C4-2B (cell line): ENCODE data around the gene POLD1.

Source experiments
- H3K27ac ChIP-seq: fragments of 450-650 bp; 2 replicates; pipeline ENCODE4 v1.5.1; 2017
- CTCF ChIP-seq: fragments of 450-650 bp; conservative IDR thresholded peaks from 2 replicates; pipeline ENCODE4 v1.5.1; 2017; ENCODE audit warnings: mild to moderate bottlenecking
- ZFX ChIP-seq: fragments of 450-650 bp; IDR thresholded peaks from 2 replicates; pipeline ENCODE4 v1.6.1; 2017

The POLD1 gene

GRCh38 chr19:50414864-50415660 is 30.9 kb downstream of the POLD1 start:
- H3K27ac ChIP-seq, result no peak overlapping the region
- TF ChIP-seq ZFX (no peak), CTCF (peak; percentile 87)

GRCh38 chr19:50415661-50416033 is 31.5 kb downstream of the POLD1 start:
- H3K27ac ChIP-seq, result no peak overlapping the region
- TF ChIP-seq CTCF (no peak), ZFX (no peak)

GRCh38 chr19:50416034-50416977 is 32.2 kb downstream of the POLD1 start:
- H3K27ac ChIP-seq, result no peak overlapping the region
- no peak for TF ChIP-seq ZFX
- TF ChIP-seq CTCF, result no peak

- no peak overlapping the region for H3K27ac ChIP-seq
- TF ChIP-seq CTCF (no peak), ZFX (no peak)
Measured at GRCh38 chr19:50417111-50418081, 33.2 kb downstream of the POLD1 start.

GRCh38 chr19:50418176-50419021 is 34.3 kb downstream of the POLD1 start, which contains the start of gene SPIB:
SPIB (plus strand) TSS chr19:50418938; CDS start chr19:50418963, 25 bp downstream.
- H3K27ac ChIP-seq, result no peak within 1 kb of the TSS
- TF ChIP-seq CTCF (no peak), ZFX (no peak)

- TF ChIP-seq CTCF (no peak), ZFX (no peak)
- H3K27ac ChIP-seq, result no peak overlapping the region
Measured at GRCh38 chr19:50419022-50419579, 35.0 kb downstream of the POLD1 start.
